Measurements from ENCODE around the gene TTF1.

- TF ChIP-seq, protein P1, sequence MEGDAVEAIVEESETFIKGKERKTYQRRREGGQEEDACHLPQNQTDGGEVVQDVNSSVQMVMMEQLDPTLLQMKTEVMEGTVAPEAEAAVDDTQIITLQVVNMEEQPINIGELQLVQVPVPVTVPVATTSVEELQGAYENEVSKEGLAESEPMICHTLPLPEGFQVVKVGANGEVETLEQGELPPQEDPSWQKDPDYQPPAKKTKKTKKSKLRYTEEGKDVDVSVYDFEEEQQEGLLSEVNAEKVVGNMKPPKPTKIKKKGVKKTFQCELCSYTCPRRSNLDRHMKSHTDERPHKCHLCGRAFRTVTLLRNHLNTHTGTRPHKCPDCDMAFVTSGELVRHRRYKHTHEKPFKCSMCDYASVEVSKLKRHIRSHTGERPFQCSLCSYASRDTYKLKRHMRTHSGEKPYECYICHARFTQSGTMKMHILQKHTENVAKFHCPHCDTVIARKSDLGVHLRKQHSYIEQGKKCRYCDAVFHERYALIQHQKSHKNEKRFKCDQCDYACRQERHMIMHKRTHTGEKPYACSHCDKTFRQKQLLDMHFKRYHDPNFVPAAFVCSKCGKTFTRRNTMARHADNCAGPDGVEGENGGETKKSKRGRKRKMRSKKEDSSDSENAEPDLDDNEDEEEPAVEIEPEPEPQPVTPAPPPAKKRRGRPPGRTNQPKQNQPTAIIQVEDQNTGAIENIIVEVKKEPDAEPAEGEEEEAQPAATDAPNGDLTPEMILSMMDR (IDR thresholded peaks at IDR 0.05) = no peak
- TF ChIP-seq POLR2A (IDR thresholded peaks at IDR 0.05) (no peak), POLR2AphosphoS5 (IDR thresholded peaks at IDR 0.05; ENCODE audit: insufficient read depth in 1 of 2, low read depth in 1 of 2) (no peak)
Observed at GRCh38 chr9:132434881-132435280, 28.2 kb upstream of the TTF1 start.

All from vagina (tissue), 2 donors.